SU-DHL-6 (cell line): Measurements from ENCODE around the gene ABHD15.

Source experiments
- CTCF ChIP-seq: fragments of 200-600 bp; sonication (generic); IDR thresholded peaks from one replicate; pipeline ENCODE4 v1.5.1; 2017; ENCODE audit warnings: antibody characterized with exemption, mild to moderate bottlenecking, low read length, moderate library complexity; ENCODE audit not compliant: insufficient read depth, poor library complexity, severe bottlenecking
- EZH2phosphoT487 ChIP-seq: fragments of 200-600 bp; sonication (generic), shearing (Covaris generic); conservative IDR thresholded peaks from 2 replicates; pipeline ENCODE4 v1.6.1; 2018; ENCODE audit warnings: mild to moderate bottlenecking, antibody characterized with exemption, low read length, moderate library complexity, mixed read lengths

DNA sequence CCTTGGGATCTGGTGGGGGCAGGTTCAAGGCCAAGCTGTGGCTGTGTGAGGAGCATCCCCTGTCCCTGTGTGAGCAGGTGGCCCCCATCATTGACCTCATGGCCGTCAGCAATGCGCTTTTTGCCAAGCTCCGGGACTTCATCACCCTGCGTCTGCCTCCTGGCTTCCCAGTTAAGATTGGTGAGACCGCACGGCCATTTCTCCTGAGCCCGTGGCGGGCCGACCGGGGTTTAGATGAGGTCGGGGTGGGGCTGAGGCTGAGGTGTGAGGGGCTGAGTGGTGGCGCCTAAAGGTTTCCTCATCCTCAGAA lies 45.2 kb upstream of the ABHD15 start:
- no peak for TF ChIP-seq EZH2phosphoT487
- no peak for TF ChIP-seq CTCF
